PC-9 (cell line): ENCODE results near the gene FAM193A.

ENCODE experiments used
- CTCF ChIP-seq: fragments of 200-600 bp; sonication (generic); conservative IDR thresholded peaks from 2 replicates; pipeline ENCODE4 v1.6.1; 2017; ENCODE audit warnings: mixed run types, antibody characterized with exemption, mild to moderate bottlenecking, moderate library complexity
- EZH2 ChIP-seq: fragments of 200-600 bp; sonication (generic); IDR thresholded peaks from 2 replicates; pipeline ENCODE4 v1.8.0; 2017; ENCODE audit warnings: antibody characterized with exemption, low read depth

GRCh38 chr4:2497324-2497723, 39.1 kb upstream of the FAM193A start:
- TF ChIP-seq EZH2 (no peak), CTCF (no peak)
